ENCODE results near the gene FN3KRP. TPM values are rescaled to one million over a fixed set of nuclear protein-coding genes. Genes with fewer than 3 reads are reported as not detected.

The FN3KRP gene
- total and polyA plus RNA-seq, 2 donors (not counting 3 experiments of a cell fraction or from before 2014, with no cell fraction given), result 22.2 to 35.2 TPM

DNA sequence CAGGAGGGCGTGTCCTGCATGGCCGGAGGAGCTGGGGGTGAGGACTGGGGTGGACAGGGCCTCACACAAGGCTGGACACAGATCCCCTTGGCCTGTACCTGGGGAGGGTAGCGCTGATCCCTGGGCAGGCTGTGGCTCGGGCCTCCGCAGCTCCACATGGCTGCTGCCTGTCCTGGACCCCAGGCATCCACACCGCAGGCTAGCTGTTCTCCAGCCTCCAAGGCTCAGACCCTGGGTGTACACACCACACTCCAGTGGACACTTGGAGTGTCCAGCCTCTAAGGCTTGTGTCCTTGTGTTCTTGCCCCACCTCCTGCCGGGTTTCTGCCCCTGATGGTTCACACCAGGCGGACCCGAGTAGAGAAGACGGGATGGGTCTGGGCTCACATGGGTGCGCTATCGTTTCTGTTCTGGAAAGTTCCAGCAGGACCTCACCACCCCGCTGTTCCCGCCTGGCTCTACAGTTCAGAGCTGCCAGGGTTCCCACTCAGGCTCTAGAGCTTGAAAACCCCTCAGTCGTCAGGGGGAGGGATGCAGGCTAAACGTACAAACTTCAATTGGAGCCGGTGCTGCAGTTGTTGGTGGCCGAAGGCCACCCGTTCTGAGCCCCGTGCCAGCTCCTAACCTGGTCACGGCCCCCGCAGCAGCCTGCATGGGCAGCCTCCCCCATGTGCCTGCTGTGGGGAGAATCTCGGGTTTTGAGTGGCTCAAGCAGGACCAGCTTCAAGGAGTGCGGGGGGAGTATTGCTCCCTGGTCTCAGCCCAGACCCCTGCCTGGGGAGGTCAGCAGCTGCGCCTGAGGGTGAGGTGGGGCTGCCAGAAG is 6.6 kb upstream of the FN3KRP start:
- Histone ChIP-seq H4K20me1 (replicated peaks; ENCODE audit: control insufficient read depth, extremely low read depth, insufficient read depth, low read length) (no peaks in the 10 kb centered on the region), H2AFZ (ENCODE audit: low read depth, low read length) (no peak overlapping the region)

More for the DNA sequence above, 6.6 kb upstream of the FN3KRP start:
- POLR2A ChIA-PET, result no interaction called here
- H3K4me2 ChIP-seq (ENCODE audit: insufficient read depth, low read length), result no peak overlapping the region
- DNase-seq (ENCODE audit: low read depth, low spot score) (no peak), FAIRE-seq (no peak)
- dilution Hi-C loops (cut with MboI; ENCODE audit: extremely low pct_ligation_motif_present, low sequenced_read_pairs) (no loop called here), intact Hi-C loops (cut with micrococcal nuclease) (no loop called here)
- H3K4me3 ChIP-seq (replicated peaks in 1 of 3; ENCODE audit: insufficient read depth in 1 of 3, low read depth in 1 of 3, low read length in 3 of 3), result no peak overlapping the region
- H3K27me3 ChIP-seq (ENCODE audit: control insufficient read depth in 2 of 2, insufficient read depth in 2 of 2, low read length in 2 of 2), result no peaks in the 10 kb centered on the region
- H3K27ac ChIP-seq (ENCODE audit: insufficient read depth, low read depth, low read length), result no peak overlapping the region
- no peaks in the 10 kb centered on the region for H3K9me3 ChIP-seq (replicated peaks; ENCODE audit: control insufficient read depth, insufficient read depth, low read length)
- H3K9ac ChIP-seq (replicated peaks; ENCODE audit: extremely low read depth, insufficient read depth, low read length), result no peak overlapping the region
- H3K36me3 ChIP-seq (ENCODE audit: control insufficient read depth in 2 of 2, extremely low read depth in 1 of 2, insufficient read depth in 2 of 2, low read length in 2 of 2), result no peaks in the 10 kb centered on the region
- no peaks in the 10 kb centered on the region for H3K9me1 ChIP-seq (replicated peaks; ENCODE audit: control insufficient read depth, extremely low read depth, insufficient read depth, low read length)
- TF ChIP-seq POLR2A (IDR thresholded peaks at IDR 0.05; ENCODE audit: low read depth, low read length), result no peak
- TF ChIP-seq EZH2 (IDR thresholded peaks at IDR 0.05; ENCODE audit: borderline replicate concordance, low read depth, low read length, severe bottlenecking), result no peak
- TF ChIP-seq, protein P1, sequence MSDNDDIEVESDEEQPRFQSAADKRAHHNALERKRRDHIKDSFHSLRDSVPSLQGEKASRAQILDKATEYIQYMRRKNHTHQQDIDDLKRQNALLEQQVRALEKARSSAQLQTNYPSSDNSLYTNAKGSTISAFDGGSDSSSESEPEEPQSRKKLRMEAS (IDR thresholded peaks at IDR 0.05; ENCODE audit: insufficient read depth, insufficient read length), result no peak
- TF ChIP-seq POLR2AphosphoS5 (IDR thresholded peaks at IDR 0.05; ENCODE audit: insufficient read depth, low read depth, low read length), result no peak
- no peak for TF ChIP-seq GATA2 (IDR thresholded peaks at IDR 0.05; ENCODE audit: insufficient read depth, insufficient read length, low read depth, low read length)
- TF ChIP-seq, protein P2, sequence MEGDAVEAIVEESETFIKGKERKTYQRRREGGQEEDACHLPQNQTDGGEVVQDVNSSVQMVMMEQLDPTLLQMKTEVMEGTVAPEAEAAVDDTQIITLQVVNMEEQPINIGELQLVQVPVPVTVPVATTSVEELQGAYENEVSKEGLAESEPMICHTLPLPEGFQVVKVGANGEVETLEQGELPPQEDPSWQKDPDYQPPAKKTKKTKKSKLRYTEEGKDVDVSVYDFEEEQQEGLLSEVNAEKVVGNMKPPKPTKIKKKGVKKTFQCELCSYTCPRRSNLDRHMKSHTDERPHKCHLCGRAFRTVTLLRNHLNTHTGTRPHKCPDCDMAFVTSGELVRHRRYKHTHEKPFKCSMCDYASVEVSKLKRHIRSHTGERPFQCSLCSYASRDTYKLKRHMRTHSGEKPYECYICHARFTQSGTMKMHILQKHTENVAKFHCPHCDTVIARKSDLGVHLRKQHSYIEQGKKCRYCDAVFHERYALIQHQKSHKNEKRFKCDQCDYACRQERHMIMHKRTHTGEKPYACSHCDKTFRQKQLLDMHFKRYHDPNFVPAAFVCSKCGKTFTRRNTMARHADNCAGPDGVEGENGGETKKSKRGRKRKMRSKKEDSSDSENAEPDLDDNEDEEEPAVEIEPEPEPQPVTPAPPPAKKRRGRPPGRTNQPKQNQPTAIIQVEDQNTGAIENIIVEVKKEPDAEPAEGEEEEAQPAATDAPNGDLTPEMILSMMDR (IDR thresholded peaks at IDR 0.05; ENCODE audit: extremely low read depth in 1 of 2, insufficient read depth in 1 of 2, low read depth in 1 of 2, low read length in 2 of 2), result no peak
- TF ChIP-seq JUN (IDR thresholded peaks at IDR 0.05; ENCODE audit: borderline replicate concordance, insufficient read depth, insufficient read length, low read depth), result no peak
- TF ChIP-seq FOS (IDR thresholded peaks at IDR 0.05; ENCODE audit: borderline replicate concordance, insufficient read depth, low read length), result no peak
- TF ChIP-seq MYC (IDR thresholded peaks at IDR 0.05; ENCODE audit: low read depth, low read length), result no peak
- no peaks in the 10 kb centered on the region for H3K79me2 ChIP-seq (ENCODE audit: control insufficient read depth, insufficient read depth, low read length)
- no peaks in the 10 kb centered on the region for H3K4me1 ChIP-seq (ENCODE audit: control insufficient read depth, extremely low read depth, insufficient read depth, low read length)
- CTCF ChIA-PET, result no interaction called here
- no TSS peak for BruUV-seq (replicated peaks)

All from endothelial cell of umbilical vein (primary cell).